ENCODE measurements around the gene BBS1. TPM values are rescaled to one million over a fixed set of nuclear protein-coding genes. Genes with fewer than 3 reads are reported as not detected.

BBS1 gene
- total RNA-seq, 2 donors from 2014 or later: 52.4 to 67.3 TPM

GRCh38 chr11:66566221-66566620 is 55.8 kb downstream of the BBS1 start:
- H3K4me1 ChIP-seq (ENCODE audit: control insufficient read depth, insufficient read depth, low read length): peaks cover 6% of the 10 kb centered on the region
- peaks cover 9% of the 10 kb centered on the region for H3K9me3 Mint-ChIP-seq
- no peaks in the 10 kb centered on the region for H3K36me3 Mint-ChIP-seq (ENCODE audit: low read depth)
- no peak overlapping the region for H3K9ac ChIP-seq (ENCODE audit: extremely low read depth, low read length, poor library complexity, severe bottlenecking)
- H3K4me3 ChIP-seq (ENCODE audit: low read length): no peak overlapping the region
- H3K27ac Mint-ChIP-seq: no peak overlapping the region
- TF ChIP-seq CTCF (conservative IDR thresholded peaks at IDR 0.05): no peak
- no peaks in the 10 kb centered on the region for H3K36me3 ChIP-seq (ENCODE audit: control insufficient read depth, insufficient read depth, low read length)
- H3K4me3 Mint-ChIP-seq: no peak overlapping the region
- peaks cover 7% of the 10 kb centered on the region for H3K9me3 ChIP-seq (ENCODE audit: control insufficient read depth, low read length)
- WGBS, 2 experiments (ENCODE audit: insufficient coverage in 1 of 2, insufficient read length in 1 of 2): 94 to 95% methylated on average over 5 to 8 of the region's 8 CpGs
- no peak for DNase-seq
- no peak overlapping the region for H3K27ac ChIP-seq (ENCODE audit: low read depth, low read length)
- H3K4me1 Mint-ChIP-seq: peaks cover 13% of the 10 kb centered on the region
- no peaks in the 10 kb centered on the region for H3K27me3 ChIP-seq (ENCODE audit: control insufficient read depth, insufficient read depth, low read length, poor library complexity, severe bottlenecking)
- peaks cover 4% of the 10 kb centered on the region for H3K27me3 Mint-ChIP-seq (ENCODE audit: insufficient read depth)

GRCh38 chr11:66567787-66568123 is 57.3 kb downstream of the BBS1 start:
- Mint-ChIP-seq H3K4me3 (no peak overlapping the region), H3K9me3 (peaks cover 23% of the 10 kb centered on the region), H3K36me3 (ENCODE audit: low read depth) (no peaks in the 10 kb centered on the region), H3K27ac (no peak overlapping the region), H3K4me1 (peaks cover 13% of the 10 kb centered on the region), H3K27me3 (ENCODE audit: insufficient read depth) (peaks cover 4% of the 10 kb centered on the region)
- DNase-seq: no peak
- Histone ChIP-seq H3K36me3 (ENCODE audit: control insufficient read depth, insufficient read depth, low read length) (no peaks in the 10 kb centered on the region), H3K9ac (ENCODE audit: extremely low read depth, low read length, poor library complexity, severe bottlenecking) (no peak overlapping the region), H3K27me3 (ENCODE audit: control insufficient read depth, insufficient read depth, low read length, poor library complexity, severe bottlenecking) (no peaks in the 10 kb centered on the region), H3K9me3 (ENCODE audit: control insufficient read depth, low read length) (peaks cover 13% of the 10 kb centered on the region), H3K27ac (ENCODE audit: low read depth, low read length) (no peak overlapping the region), H3K4me1 (ENCODE audit: control insufficient read depth, insufficient read depth, low read length) (peaks cover 6% of the 10 kb centered on the region), H3K4me3 (ENCODE audit: low read length) (no peak overlapping the region)
- no peak for TF ChIP-seq CTCF (conservative IDR thresholded peaks at IDR 0.05)
- 87 to 91% methylated on average over 12 to 15 of the region's 15 CpGs for WGBS, 2 experiments (ENCODE audit: insufficient coverage in 1 of 2, insufficient read length in 1 of 2)

- H3K4me3 Mint-ChIP-seq: no peak within 1 kb of the TSS
- Histone ChIP-seq H3K4me3 (ENCODE audit: low read length) (no peak within 1 kb of the TSS), H3K36me3 (ENCODE audit: control insufficient read depth, insufficient read depth, low read length) (no peaks in the 10 kb centered on the region), H3K4me1 (ENCODE audit: control insufficient read depth, insufficient read depth, low read length) (peaks cover 6% of the 10 kb centered on the region), H3K9me3 (ENCODE audit: control insufficient read depth, low read length) (peaks cover 19% of the 10 kb centered on the region), H3K9ac (ENCODE audit: extremely low read depth, low read length, poor library complexity, severe bottlenecking) (no peak within 1 kb of the TSS), H3K27me3 (ENCODE audit: control insufficient read depth, insufficient read depth, low read length, poor library complexity, severe bottlenecking) (no peaks in the 10 kb centered on the region), H3K27ac (ENCODE audit: low read depth, low read length) (no peak within 1 kb of the TSS)
- peaks cover 29% of the 10 kb centered on the region for H3K9me3 Mint-ChIP-seq
- peaks cover 4% of the 10 kb centered on the region for H3K27me3 Mint-ChIP-seq (ENCODE audit: insufficient read depth)
- peaks cover 13% of the 10 kb centered on the region for H3K4me1 Mint-ChIP-seq
- DNase-seq: peak; percentile 70
- no peak for TF ChIP-seq CTCF (conservative IDR thresholded peaks at IDR 0.05)
- no peak within 1 kb of the TSS for H3K27ac Mint-ChIP-seq
- 77 to 82% methylated on average over 65 to 77 of the region's 77 CpGs for WGBS, 2 experiments (ENCODE audit: insufficient coverage in 1 of 2, insufficient read length in 1 of 2)
- H3K36me3 Mint-ChIP-seq (ENCODE audit: low read depth): no peaks in the 10 kb centered on the region
Observed at GRCh38 chr11:66568124-66568916, 57.9 kb downstream of the BBS1 start, which contains the start of gene CTSF. Gene CTSF, minus strand, starts transcription at chr11:66568606. Its CDS starts 120 bp downstream, at chr11:66568486.
